Stimulated activated effector memory CD8-positive, alpha-beta T cell treated with anti-CD3 and anti-CD28 coated beads, Interleukin-12 subunit alpha, Interleukin-12 subunit beta, amount 100 ng/mL, for 72 hours (primary cell): ENCODE results near the gene MTG2.
A peak's percentile ranks its signal among the peaks of the same experiment; 100 is the strongest.

Source experiments
- ATAC-seq: fragments of 150-1000 bp; cut with Tn5 transposase; 2 replicates; pipeline ENCODE4 v1.10.0; 2021
- DNase-seq, 2 donors: peaks; one replicate each; pipeline ENCODE4 v3.0.0; 2021 to 2022; ENCODE audit warnings: low spot score in 2 of 2
- H3K27ac Mint-ChIP-seq: one replicate; pipeline ENCODE4 v1.8.0; 2022; ENCODE audit warnings: mild to moderate bottlenecking, mixed read lengths
- H3K36me3 Mint-ChIP-seq: one replicate; pipeline ENCODE4 v1.8.0; 2022; ENCODE audit warnings: mild to moderate bottlenecking, mixed read lengths
- H3K4me1 Mint-ChIP-seq: one replicate; pipeline ENCODE4 v1.8.0; 2022; ENCODE audit warnings: mixed read lengths
- H3K4me3 Mint-ChIP-seq: one replicate; pipeline ENCODE4 v1.8.0; 2022; ENCODE audit warnings: mild to moderate bottlenecking, mixed read lengths
- H3K9me3 Mint-ChIP-seq: one replicate; pipeline ENCODE4 v1.8.0; 2022; ENCODE audit warnings: mixed read lengths

MTG2 gene

DNA sequence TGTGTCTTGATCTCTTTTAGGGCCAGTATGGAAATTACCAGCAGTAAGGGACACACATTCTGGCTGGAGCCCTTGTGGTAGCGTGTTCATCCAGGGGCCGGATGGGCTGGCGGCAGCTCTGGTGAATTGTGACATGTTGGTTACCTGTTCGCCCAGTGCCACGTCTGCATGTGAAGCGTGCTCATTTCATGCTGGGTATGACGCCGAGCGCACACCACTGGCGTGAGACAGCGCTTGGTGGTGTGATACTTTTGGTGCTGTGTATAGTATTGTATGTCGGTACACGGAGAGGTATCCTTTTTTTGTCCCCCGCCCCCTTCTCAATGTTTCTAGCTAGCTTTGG, 3.7 kb upstream of the MTG2 start:
- DNase-seq, result no peak
- ATAC-seq, result no peak
- Mint-ChIP-seq H3K4me3 (no peak overlapping the region), H3K9me3 (no peaks in the 10 kb centered on the region), H3K36me3 (peaks cover 13% of the 10 kb centered on the region), H3K27ac (no peak overlapping the region), H3K4me1 (peaks cover 9% of the 10 kb centered on the region)

DNA sequence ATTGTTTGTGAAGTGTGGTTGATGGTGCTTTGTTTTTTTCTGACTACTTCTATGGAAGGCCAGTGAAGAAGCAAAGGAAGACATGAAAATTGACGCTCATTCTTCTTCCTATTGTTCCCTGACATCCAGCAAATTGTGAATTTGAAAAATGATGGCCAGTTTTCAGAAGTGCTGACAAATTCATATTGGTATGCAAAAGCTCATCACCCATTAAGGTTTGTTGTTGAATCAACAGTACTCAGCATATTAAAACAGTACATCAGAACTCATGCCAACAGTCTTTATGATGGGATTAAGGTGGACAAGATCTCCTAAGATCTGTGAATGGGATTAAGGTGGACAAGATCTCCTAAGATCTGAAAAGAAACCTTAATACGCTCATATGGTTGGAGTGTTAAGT, 1.0 kb upstream of the MTG2 start:
- ATAC-seq (no peak), DNase-seq (no peak)
- Mint-ChIP-seq H3K9me3 (no peaks in the 10 kb centered on the region), H3K4me3 (peak overlapping the region; percentile 86), H3K27ac (peak overlapping the region; percentile 98), H3K36me3 (peaks cover 9% of the 10 kb centered on the region), H3K4me1 (peaks cover 19% of the 10 kb centered on the region)

DNA sequence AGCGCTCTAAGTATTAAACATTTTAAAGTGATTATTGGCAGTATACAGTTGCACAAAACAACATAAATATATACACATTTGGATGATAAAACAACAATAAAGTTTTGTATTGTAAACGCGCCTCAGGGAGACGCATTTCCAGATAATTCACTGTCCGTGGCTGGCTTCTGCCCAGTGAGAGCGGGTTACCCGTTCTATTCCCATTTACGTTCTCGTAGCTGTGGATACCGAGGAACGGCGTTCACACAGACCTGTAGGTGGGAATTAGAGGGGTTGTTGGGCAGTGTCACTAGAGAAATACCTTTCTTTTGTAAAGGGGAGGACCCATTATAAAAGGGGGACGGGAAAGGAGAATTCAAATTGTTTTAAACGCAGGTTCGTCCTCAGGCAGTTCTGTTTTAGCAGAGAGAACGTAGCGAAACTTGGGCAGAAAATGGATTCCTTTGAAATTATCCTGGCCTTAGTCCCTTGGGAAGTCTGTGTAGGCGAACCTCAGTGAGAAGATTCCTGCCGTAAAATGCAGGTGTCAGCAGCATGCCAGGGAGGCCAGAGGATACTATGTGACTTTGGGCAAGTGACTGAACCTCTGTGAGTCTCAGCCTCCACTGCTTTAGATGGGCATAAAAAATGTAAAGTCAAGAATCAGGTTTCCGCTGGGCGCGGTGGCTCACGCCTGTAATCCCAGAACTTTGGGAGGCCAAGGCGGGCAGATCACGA, 756 bp downstream of the MTG2 start:
- peaks cover 9% of the 10 kb centered on the region for H3K36me3 Mint-ChIP-seq
- H3K4me1 Mint-ChIP-seq, result peaks cover 28% of the 10 kb centered on the region
- H3K4me3 Mint-ChIP-seq, result peak overlapping the region; percentile 86
- H3K9me3 Mint-ChIP-seq, result no peaks in the 10 kb centered on the region
- peak overlapping the region; percentile 98 for H3K27ac Mint-ChIP-seq
- no peak for DNase-seq
- no peak for ATAC-seq

DNA sequence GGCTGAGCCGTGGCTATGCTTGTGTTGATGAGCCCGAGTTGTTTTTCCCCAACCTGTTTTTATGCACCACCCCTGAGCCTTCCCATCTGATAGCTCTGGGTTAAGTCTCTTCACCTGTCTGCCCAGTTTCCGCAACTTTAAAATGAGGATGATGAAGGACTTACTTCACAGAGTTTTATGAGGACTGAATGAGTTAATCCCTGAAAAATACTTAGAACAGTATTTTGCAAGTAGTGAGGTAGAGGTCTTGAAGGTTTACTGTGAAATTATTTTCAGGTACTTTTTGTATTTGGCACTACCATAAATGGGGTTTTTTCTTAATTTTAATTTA, 3.2 kb downstream of the MTG2 start:
- no peak for DNase-seq
- H3K4me1 Mint-ChIP-seq, result peaks cover 32% of the 10 kb centered on the region
- H3K36me3 Mint-ChIP-seq, result peaks cover 28% of the 10 kb centered on the region

DNA sequence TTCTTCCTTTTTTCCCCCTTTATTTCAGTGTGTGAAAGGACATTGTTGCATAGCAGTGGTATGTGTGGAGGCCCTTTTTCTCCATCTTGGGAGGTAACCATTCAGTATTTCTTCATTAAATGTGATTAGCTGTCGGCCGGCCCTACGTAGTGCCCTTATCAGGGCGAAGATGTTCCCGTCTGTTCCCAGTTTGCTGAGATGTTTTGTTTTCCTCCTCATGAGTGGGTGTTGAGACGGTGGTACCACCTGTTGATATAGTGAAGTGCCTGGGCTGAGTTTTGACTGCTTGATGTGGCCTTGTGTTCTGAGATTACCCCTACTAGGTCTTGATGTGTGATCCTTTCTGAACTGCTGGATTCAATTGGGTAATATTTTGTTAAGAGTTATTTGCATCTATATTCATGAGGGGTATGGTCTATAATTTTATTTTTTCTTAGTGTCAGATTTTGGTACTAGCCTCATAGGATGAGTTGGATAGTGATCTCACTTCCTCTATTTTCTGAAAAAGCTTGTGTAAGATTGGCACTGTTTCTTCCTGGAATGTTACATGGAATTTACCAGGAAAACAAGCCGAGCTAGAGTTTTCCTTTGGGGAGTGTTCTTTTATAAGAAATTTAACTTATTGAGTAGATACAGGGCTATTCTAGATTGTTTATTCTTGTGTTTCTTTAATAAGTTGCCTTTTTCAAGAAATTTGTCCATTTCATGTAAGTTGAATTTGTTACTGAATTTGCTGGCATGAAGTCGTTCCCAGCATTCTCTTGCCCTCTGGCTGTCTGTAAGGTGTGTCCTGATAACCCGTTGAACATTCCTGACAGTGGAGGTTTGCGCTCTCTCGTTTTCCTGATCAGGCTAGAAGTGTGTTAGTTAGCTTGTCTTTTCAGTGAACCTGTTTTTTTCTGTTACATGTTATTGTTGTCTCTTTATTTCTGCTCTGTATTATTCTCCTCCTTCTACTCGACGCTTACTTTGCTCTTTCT, 4.3 kb downstream of the MTG2 start:
- no peak overlapping the region for H3K4me3 Mint-ChIP-seq
- peaks cover 28% of the 10 kb centered on the region for H3K36me3 Mint-ChIP-seq
- DNase-seq (no peak), ATAC-seq (no peak)
- H3K4me1 Mint-ChIP-seq, result peaks cover 32% of the 10 kb centered on the region
- H3K27ac Mint-ChIP-seq, result peak overlapping the region; percentile 20
- H3K9me3 Mint-ChIP-seq, result no peaks in the 10 kb centered on the region

More for the DNA sequence above, 3.2 kb downstream of the MTG2 start:
- H3K9me3 Mint-ChIP-seq, result no peaks in the 10 kb centered on the region
- no peak for ATAC-seq
- no peak overlapping the region for H3K27ac Mint-ChIP-seq
- no peak overlapping the region for H3K4me3 Mint-ChIP-seq

DNA sequence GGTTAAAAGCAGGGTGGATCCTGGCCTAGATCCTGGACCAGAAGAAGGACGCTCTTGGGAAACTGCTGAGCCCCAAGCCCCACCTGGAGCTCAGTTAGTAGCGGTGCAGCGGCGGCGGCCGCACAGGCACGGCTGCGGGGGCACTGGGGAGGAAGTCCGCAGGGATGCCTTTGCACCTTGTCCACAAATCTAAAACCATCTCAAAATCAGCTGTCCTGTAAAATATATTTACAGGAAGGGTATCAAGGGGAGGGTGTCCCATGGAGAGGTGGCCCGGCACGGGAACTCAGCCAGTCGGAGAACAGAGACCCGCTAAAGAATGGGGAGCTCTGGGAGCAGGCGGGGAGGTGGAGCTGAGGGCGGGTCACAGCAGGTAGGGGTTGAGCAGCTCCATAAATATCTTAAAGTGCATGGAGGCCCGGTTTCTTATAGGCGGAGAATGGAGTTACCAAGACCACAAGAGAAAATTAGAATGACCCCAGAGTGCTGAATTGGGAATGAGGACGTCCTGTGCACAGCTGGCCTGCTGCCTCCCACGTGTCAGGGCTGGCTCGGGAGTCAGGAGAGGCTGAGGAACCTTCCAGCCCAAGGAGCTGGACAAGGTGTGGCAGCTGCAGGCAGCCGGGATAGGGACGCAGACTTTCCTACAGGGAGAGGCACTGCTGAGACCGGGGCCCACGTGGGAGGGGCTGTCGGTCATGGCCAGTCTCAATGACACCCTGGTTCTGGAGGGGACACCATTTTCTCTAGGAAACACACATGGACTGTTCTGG, 8.0 kb downstream of the MTG2 start:
- Mint-ChIP-seq H3K27ac (peak overlapping the region; percentile 43), H3K36me3 (peaks cover 47% of the 10 kb centered on the region), H3K4me1 (peaks cover 21% of the 10 kb centered on the region), H3K4me3 (no peak overlapping the region), H3K9me3 (no peaks in the 10 kb centered on the region)
- no peak for ATAC-seq
- no peak for DNase-seq

DNA sequence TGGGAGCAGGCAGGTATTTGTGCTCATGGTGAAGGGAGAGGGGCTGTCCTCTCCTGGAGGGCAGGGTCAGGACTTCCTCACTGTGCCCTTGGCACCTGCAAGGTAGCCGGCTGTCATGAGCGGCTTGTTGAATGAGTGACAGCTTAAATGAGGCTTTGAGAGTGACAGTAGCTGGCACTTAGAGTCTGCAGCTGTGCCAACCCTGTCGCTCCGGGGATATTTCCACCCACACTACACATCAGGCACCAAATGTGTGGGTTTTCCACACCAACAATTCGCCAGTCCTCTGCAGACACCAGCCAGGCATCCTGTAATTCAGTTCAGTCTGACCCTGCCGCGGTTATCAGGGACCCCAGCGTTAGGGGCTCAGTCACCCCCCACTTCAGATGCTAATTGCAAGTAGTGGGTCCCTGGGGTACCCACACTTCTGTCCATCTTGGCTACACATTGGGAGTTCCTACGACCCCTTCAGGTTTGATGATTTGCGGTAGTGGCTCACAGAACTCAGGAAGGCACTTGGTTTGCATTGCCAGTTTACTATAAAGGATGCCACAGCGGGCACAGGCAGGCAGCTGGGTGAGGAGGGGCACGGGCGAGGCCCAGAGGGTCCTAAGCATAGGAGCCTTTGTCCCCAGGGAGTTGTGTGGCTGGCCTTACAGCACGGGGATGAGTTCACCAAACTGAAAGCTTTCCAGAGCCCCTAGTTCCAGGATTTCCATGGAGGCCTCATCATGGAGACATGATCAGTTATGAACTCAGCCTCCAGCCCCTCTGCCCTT, 9.1 kb downstream of the MTG2 start:
- DNase-seq (no peak), ATAC-seq (no peak)
- H3K4me3 Mint-ChIP-seq, result no peak overlapping the region
- peaks cover 17% of the 10 kb centered on the region for H3K4me1 Mint-ChIP-seq
- H3K9me3 Mint-ChIP-seq, result no peaks in the 10 kb centered on the region
- peak overlapping the region; percentile 43 for H3K27ac Mint-ChIP-seq
- H3K36me3 Mint-ChIP-seq, result peaks cover 59% of the 10 kb centered on the region

DNA sequence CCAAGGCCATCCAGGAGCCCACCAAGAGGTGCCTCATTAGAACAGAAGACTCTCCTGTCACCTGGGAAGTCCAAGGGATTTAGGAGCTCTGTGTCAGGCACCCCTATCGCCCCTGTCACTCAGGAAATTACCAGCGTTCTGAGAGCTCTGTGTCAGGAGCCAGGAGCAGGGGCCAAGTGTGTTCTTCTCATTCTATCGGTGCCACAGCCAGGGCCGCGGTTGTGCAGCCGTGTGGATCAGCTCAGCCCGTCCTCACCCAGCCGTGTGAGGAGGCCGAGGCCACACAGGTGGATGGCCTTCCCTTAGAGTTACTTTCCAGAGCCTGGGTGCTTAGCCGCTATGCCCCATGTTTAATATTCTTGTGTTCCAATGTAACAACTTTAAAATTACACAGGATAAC, 9.8 kb downstream of the MTG2 start:
- Mint-ChIP-seq H3K4me3 (no peak overlapping the region), H3K36me3 (peaks cover 65% of the 10 kb centered on the region), H3K9me3 (no peaks in the 10 kb centered on the region), H3K27ac (no peak overlapping the region), H3K4me1 (peaks cover 13% of the 10 kb centered on the region)
- DNase-seq (no peak), ATAC-seq (no peak)

DNA sequence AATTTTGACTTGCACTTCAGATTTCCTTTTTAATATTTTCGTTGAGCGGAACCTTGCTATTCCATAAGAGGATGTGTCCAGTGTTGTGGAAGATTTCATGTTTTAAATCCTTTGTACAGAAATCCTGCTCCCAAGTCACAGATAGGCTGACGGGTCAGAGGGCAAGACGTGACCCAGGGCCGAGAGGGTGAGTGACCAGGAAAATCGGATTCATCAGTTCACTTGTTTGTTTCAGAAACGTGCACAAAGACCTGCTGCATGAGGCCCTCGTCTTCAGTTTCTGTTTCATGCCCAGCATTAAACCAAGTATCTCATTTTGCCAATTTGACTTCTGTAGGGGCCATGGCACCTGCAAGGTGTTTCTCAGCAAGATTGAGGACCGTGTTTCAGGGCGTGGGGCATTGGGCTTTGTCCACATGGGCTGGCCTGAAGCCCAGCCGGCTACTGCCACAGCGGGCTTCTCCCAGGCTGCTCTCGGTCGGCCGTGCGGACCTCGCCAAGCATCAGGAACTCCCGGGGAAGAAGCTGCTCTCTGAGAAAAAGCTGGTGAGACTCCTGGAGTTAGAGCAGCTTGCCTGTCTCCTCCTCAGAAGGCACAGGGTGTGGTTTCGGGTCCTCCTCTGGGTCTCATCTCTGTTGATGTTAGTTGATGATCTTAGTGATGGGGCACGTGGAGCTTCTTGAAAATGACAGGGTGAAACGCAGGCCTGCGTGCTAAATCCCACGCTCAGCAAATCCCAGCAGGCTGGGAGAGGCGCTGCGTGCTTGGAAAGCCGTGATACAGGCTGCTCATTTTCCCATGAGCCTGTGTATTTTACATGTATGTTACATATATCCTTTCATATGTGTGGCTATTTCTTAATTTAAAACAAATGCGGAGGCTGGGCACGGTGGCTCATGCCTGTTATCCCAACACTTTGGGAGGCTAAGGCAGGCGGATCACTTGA, 10.5 kb downstream of the MTG2 start:
- H3K27ac Mint-ChIP-seq, result no peak overlapping the region
- ATAC-seq, result no peak
- peaks cover 10% of the 10 kb centered on the region for H3K4me1 Mint-ChIP-seq
- peaks cover 73% of the 10 kb centered on the region for H3K36me3 Mint-ChIP-seq
- no peaks in the 10 kb centered on the region for H3K9me3 Mint-ChIP-seq
- no peak for DNase-seq
- H3K4me3 Mint-ChIP-seq, result no peak overlapping the region

DNA sequence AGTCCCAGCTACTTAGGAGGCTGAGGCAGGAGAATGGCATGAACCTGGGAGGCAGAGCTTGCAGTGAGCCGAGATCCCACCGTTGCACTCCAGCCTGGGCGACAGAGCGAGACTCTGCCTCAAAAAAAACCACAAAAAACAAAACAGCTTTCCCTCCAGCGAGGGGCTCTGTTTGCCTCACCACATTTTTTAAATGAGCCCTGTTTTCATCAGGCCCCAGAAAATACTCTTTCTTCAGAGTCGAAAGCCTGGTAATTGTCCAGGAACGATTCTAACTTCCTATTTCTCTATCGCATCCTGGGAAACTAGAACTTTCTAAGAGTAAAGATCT, 12.2 kb downstream of the MTG2 start:
- H3K4me3 Mint-ChIP-seq, result no peak overlapping the region
- ATAC-seq, result no peak
- H3K36me3 Mint-ChIP-seq, result peaks cover 74% of the 10 kb centered on the region

DNA sequence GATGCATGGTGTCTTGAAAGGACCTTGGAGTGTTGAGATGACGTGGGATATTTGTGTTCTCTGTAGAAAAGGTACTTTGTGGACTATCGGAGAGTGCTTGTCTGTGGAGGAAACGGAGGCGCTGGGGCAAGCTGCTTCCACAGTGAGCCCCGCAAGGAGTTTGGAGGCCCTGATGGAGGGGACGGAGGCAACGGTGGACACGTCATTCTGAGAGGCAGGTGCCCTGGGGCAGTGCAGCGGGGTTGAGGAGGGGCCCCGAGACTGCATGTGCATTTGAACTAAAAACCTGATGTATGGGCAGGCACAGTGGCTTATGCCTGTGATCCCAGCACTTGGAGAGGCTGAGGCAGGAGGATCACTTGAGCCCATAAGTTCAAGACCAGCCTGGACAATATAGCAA, 12.9 kb downstream of the MTG2 start:
- DNase-seq, result no peak
- peaks cover 5% of the 10 kb centered on the region for H3K4me1 Mint-ChIP-seq
- H3K36me3 Mint-ChIP-seq, result peaks cover 77% of the 10 kb centered on the region
- no peak overlapping the region for H3K4me3 Mint-ChIP-seq
- peak overlapping the region; percentile 33 for H3K27ac Mint-ChIP-seq
- ATAC-seq, result no peak
- no peaks in the 10 kb centered on the region for H3K9me3 Mint-ChIP-seq

More for the DNA sequence above, 12.2 kb downstream of the MTG2 start:
- Mint-ChIP-seq H3K4me1 (peaks cover 8% of the 10 kb centered on the region), H3K9me3 (no peaks in the 10 kb centered on the region), H3K27ac (no peak overlapping the region)
- no peak for DNase-seq

DNA sequence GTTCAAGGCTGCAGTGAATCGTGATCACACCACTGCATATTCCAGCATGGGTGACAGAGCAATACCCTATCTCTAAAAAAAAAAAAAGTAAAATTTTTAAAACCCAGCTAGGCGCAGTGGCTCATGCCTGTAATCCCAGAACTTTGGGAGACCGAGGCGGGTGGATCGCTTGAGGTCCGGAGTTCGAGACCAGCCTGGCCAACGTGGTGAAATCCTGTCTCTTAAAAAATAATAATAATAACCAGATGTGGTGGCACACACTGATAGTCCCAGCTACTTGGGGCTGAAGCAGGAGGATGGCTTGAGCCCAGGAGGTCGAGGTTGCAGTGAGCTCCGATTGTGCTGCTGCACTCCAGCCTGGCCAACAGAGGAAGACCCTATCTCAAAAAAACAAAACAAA, 13.5 kb downstream of the MTG2 start:
- Mint-ChIP-seq H3K4me3 (no peak overlapping the region), H3K9me3 (no peaks in the 10 kb centered on the region), H3K27ac (no peak overlapping the region), H3K36me3 (peaks cover 83% of the 10 kb centered on the region), H3K4me1 (peaks cover 5% of the 10 kb centered on the region)
- DNase-seq, result no peak
- no peak for ATAC-seq

DNA sequence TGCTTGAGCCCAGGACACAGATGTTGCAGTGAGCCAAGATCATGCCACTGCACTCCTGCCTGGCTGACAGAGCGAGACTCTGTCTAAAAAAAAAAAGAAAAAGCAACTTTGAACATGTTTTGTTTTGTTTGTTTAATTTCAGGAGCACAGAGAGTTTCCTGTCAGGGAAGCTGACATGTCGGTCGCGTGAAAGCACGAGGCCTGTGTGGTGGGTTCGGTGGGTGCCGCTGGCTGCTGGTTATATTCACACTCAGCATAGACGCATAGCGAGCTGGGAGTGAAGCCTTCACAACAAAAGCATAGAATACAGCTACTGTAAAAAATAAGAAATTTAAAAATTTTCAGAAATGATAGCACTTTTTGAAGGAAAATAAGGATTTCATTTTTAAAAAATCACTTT, 14.5 kb downstream of the MTG2 start:
- peaks cover 93% of the 10 kb centered on the region for H3K36me3 Mint-ChIP-seq
- H3K4me3 Mint-ChIP-seq, result no peak overlapping the region
- H3K9me3 Mint-ChIP-seq, result no peaks in the 10 kb centered on the region
- no peak overlapping the region for H3K27ac Mint-ChIP-seq
- peaks cover 5% of the 10 kb centered on the region for H3K4me1 Mint-ChIP-seq
- ATAC-seq (no peak), DNase-seq (no peak)

DNA sequence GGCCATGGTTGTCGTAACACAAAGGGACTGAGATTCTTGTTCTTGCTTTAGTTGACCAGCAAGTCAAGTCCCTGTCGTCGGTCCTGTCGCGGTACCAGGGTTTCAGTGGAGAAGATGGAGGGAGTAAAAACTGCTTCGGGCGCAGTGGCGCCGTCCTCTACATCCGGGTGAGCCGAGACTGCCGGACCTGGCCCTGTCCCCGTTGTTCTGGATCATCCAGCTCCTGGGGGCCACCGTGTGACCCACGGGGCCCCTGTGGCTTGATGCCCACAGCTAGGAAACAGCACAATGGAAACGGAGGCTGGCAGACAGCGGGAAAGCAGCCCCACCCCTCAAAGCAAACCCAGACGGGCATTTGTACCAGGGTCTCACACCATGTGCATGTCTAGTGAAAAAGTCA, 15.0 kb downstream of the MTG2 start:
- Mint-ChIP-seq H3K4me3 (no peak overlapping the region), H3K27ac (no peak overlapping the region), H3K4me1 (peaks cover 5% of the 10 kb centered on the region), H3K9me3 (no peaks in the 10 kb centered on the region), H3K36me3 (peaks cover 96% of the 10 kb centered on the region)
- DNase-seq (no peak), ATAC-seq (no peak)
